NCI-H1092 (cell line): Measurements from ENCODE around the gene ADAMTS8.

Source experiments
- DNase-seq: peaks from one replicate; lab custom pipeline; 2025; lab: John Stamatoyannopoulos, UW

Gene ADAMTS8

DNA sequence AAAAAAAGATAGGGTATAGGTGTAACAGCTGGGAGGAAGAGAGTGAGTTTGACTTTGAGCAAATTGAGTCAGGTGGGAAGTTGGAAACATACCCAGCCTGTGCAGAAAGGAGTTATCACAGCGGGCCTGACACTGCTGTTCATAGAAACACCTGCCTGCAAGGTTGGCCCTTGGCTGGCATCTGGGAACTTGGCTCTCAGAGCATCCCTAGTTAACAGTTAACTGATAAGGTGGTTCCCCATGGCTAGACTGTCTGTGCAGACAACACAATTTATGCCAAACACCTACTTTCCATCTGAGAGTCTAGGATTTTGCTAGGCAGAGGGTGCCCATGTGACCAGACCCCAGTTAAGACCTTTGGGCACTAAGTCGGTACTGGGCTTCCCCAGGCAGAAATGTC, 31.4 kb downstream of the ADAMTS8 start:
- no peak for DNase-seq

DNA sequence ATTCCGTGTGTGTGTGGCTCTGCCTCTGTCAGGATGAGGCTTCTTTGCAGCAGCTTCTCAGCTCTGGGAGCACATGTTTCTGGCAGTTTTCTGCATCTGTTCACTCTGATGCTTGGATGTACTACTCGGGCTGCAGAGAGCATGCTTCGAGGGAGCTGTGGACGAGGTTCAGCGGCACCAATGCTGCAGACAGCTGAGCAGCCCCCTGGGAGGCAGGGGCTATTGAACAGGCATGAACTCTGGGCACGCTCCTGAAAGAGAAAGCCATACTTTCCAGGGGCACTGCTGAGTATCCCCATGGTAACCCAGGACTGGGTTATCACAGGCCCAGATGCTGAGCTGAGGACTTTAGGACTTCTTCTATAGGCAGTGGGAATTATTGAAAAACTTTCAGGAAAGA, 33.8 kb downstream of the ADAMTS8 start:
- DNase-seq, result no peak

DNA sequence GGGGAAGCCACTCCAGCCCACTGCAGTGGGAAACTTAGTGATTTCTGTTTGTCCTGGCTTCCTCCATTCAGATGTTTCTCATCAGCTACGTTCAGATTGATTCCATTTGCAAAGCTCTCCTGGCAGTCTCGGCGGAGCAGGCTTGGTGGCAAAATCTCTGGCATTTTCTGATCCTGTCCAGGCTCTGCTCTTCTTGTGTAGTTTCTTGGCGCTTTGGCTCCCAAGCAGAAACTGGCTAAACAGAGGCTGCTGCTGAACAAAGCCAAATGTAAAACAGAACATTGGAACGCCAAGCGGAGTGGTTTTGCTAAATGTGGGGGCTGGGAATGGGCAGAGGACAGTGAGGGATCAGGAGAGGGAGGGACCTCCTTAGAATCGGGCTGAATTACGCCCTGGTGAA, 36.7 kb downstream of the ADAMTS8 start:
- DNase-seq, result no peak

DNA sequence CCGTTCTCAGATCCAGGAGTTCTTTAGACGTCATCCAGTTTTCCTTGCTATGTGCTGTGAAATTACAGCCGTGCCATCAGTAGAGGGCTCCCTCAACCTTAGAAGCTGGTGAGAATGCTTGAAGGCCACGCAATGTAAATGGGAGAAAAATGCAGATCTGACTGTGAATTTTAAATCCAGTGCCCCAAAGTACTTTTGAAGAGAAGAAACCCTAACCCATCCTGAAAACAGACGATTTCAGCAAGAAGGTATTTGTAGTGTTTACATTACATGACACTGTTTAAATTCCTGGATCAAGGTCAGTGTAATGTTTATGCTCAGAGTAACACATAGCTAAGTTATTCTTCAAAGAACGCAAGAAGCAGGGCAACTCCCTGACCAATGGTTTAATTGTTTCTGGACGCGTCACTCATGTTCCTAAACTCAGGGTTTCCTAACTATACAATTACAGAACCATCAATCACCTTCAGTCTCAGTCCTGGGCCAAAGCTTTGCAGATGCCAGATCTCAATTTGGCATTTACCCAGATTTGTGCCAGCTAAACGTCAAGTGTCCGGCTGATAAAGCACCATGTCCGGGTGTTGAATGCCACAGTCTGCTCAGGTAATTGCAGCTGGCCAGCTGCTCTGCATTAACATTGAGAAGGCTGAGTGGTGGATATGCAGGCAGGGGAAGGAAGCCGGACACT, 38.2 kb downstream of the ADAMTS8 start:
- peak; percentile 7 for DNase-seq

DNA sequence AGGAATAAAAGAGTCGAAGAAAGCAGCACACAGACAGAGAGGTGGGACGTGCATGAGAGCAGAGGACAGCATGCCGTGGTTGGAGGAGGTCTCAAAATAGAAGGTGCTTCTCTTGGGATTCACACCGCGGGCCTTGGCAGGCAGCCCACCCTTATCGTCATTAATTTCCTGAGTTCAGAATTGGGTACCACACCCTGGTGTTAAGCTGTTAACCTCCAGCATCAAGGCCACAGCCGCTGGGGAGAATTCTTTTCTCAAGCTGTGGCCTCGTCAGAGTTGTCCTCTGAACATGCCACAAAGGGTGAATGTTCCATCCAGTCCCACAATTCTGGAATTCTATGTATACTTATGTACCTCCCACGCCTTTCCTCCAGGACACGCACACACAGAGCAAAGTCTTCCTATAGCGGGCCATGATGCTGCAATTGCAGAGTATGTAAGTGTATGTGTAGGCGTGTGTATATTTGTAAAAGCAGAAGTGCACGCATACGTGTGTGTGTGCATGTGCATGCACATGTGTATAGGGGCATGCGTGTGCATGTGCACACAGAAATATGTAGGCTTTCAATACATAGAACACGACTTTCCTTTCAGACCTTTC, 39.0 kb downstream of the ADAMTS8 start:
- no peak for DNase-seq

DNA sequence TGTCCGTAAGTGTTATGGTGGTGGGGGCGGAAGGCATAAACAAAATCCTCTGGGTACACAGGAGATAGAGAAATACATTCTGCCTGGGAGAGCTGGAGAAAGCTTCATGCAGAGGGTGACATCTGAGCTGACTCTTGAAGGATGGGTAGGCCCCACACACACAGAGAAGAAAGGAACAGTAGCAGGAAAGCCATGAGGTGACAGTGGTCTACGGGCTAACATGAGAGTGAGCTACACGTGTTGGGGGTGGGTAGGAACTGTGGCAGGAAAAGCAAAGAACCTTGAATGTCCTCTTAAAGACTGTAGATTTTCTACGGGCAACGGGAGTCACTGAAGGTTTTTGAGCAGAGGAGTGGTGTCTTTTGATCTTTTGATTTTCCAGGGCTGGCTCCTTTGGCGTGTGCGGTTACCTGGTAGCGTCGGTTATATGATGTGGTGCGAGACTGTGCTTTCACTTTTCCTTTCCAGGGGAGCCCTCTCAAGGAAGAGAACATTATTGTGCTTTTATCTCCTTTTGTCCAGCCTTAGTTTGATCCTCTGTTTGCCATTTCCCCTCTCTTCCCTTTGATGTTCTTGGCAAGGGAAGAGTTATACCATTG, 39.7 kb downstream of the ADAMTS8 start:
- DNase-seq, result no peak

DNA sequence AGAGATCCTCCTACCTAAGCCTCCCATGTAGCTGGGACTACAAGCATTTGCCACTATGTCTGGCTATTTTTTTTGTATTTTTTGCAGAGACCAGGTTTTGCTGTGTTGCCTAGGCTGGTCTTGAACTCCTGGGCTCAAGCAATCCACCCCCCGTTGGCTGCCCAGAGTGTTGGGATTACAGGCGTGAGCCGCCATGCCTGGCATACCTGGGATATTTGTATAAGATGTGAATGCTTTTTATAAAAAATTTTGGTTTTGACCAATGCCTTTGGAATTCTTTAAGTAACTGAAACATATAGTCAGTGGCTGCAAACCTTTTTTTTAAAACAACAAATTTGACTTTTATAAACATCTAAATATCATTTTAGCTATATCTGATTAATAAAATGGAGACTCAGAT, 42.4 kb downstream of the ADAMTS8 start:
- DNase-seq, result no peak

DNA sequence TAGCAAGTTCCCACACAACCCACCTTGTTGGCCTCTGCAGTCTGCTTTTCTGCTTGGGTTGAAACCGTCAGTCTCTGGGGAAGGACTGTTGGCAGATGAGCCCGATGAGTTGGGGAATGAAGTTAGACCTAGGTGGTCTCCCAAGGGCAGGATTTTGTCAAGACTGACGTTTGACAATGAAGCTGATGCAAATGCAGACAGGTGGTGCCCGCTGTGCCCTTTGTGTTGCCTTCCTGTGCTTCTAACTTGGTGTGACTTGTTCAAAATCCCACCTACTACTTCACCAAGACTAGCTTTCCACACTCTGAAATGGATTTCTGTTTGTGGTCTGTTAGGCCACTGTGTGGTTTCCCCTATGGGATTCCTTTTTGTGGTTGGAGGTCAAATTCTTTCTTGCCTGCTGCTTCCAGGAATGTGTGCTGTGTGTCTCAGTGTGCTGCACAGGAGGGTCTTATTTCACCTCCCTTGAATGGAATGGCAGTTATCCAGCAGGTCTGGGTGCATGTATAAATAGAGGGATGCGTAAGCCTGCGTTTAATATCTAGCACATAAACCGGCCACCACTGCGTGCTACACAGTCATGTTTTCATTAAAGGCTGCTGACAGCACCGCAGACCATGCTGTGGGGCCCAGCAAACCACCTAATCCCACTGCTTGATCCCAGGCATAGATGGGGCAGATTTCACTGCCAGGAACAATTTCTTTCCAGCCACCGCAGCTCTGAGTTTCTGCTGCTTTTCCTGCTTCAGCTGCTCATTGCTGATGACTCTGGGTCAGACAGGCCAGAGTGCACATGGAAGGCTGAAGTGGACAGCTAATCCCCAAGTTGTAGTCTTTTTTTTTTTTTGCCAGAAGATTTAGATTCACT, 44.8 kb downstream of the ADAMTS8 start:
- peak; percentile 7 for DNase-seq

DNA sequence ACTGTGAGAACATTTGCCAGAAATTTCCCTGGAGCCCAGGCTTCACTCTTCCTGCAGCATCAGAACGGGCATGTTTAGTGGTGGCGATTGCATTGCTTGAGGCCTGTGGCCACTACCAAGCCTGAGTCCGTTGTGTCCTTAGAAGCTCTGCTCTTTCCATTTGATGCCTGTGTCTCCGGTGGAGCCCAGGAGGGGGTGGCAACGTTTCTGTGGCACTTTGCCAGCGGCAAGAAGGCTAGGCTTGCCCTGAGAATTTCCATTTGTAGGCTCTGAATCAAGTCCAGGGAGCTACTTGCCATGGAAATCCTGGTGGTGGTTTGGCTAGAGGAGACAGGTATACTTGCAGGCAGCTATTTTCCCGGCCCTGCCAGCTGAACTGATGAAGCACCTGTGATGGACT, 47.1 kb downstream of the ADAMTS8 start:
- no peak for DNase-seq

DNA sequence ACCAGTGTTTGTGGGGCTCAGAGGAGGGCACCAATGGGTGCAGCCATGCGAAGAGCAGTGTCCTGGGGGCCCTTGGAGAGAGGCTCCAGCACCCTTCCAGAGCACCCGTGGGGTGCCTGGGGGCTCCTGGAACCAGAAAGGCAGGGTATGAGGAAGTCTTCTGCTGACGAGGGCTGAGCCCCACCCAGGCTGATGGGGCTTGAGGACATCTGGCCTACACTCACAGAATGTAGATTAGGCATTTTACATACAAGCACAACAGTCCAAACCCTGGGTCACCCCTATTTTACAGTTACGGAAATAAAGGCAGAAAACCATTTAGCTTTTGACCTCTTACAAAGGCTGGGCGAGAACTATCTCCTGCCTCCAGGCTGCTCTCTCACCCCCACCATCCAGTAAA, 47.6 kb downstream of the ADAMTS8 start:
- no peak for DNase-seq

DNA sequence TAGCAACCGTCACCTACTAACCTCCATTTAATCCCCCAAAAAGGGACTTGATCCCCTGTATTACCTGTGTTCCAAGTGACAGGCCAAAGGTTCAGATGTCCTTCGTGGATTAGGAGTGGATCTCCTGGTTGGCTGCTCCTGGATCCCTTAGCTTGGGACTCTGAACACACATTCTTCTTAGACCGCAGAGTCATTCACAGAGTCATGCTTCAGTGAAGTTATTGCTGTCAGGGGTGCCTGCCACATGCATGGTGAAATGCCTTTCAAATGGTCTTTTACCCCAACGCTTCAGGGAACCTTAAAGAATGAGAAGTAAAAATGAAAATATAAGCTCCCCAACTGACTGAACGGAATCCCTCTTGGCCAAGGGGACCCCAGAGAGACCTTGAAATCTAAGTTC, 49.1 kb downstream of the ADAMTS8 start:
- no peak for DNase-seq

DNA sequence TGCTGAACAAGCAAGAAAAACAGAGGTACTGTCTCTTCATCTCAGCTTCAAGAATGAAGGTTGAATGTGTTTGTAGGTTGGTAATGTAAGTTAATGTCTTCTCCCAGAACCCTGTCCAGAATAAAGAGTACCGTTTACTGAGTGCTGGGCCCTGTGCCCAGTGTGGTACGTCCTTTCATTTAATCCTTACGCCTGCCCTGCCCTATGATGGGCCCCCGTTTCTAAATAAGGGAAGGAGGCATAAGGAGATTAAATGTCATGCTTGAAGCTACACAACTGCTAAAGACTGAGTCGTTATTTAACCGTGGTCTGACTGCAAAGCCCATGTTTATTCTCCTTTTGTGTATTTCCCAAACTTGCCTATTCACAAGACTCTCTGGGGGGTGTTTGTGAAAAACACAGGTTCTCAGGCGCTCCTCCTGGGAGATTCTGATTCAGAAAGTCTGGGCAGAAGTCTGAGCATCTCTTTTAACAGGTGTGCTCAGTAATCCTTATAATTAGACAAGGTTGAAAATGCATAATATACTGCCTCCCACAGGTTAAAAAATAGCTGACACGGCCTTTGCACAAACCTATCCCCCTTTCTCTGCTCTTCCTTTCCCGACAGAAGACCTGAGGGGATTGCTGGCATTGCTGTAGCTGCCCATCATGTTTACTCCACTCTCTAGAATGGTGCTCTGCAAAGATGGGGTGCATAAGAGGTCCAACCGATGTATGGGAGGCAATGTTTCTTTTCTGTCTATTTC, 57.4 kb downstream of the ADAMTS8 start:
- DNase-seq, result no peak

DNA sequence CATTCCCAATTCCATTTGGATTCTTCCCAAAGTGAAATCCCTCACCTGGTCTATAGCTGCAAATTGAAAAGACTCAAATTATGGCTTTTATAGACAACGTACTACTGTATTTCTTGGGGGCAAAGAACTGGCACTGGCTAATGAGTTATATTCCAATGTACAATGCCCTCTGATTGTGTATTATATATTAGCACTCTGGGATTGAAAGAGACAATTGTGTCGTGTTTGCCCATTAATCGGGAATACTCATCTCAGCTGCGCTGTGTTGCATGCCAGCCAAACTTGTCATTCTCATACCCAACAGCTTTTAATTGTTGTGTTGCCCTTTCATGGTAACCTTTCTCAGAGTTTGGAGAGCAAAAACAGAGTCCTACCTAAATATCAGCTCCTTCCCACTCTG, 58.7 kb downstream of the ADAMTS8 start:
- DNase-seq, result no peak

DNA sequence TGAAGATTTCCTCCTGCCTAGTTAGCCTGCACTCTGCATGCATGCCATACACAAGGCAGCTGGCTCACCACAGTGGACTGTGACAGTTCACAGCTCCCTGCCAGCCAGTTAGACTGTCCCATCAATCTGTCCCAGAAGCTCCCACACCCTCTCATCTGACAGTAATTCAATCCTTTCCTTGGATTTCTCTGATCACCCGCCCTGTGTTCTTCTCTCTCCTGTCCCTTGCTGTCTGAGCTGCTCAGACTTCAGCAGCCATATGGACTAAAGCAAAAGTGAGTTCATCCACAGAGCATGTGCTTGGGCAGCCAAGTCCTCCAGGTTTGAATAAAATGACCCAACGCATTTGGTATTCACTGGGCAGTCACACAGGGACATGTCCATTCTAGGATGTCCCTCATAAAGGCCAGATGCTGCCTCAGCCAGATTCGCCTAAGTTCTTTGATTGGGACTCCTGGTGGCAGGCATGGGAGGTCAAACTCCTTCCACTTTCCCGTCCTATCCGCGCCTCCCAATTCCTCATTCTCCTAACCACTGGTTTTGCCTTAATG, 59.2 kb downstream of the ADAMTS8 start:
- DNase-seq, result no peak

DNA sequence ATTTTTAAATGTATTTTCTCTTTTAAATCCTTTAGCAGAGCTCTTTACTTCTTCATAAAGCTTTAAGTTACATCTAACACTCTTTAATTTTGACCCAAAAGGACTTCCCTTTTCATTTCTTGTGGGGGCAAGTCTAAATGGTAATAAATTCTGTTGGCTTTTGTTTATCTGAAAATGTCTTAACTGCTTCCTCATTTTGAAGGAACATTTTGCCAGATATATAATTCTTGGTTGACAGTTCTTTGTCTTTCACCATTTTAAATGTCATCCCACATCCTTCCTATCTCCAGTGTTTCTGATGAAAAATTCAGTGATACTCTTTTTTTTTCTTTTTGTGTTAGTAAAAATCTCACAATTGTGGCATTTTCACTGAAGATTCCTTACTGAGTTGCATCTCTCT, 69.0 kb downstream of the ADAMTS8 start:
- DNase-seq, result no peak

DNA sequence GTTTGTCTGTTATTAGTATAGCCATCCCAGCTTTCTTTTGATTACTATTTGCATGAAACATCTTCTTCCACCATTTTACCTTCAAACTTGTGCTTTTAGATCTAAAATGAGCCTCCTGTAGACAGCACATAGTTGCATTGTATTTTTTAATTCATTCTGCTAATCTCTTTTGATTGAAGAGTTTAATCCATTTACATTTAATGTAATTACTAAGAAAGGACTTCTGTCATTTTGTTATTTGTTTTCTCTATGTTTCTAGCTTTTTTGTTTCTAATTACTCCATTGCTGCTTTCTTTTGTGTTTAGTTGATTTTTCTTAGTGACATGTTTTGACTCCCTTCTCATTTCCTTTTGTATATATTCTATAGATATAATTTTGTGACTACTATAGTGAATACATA, 70.0 kb downstream of the ADAMTS8 start:
- DNase-seq, result no peak
